NCI-H2029 (cell line): ENCODE measurements around the gene PCGF6.
"Not testable (repeated sequence)": the region's sequence is repeated elsewhere in the genome, so short reads cannot be mapped to it uniquely, and the experiment has no call there.

Experiments
- DNase-seq: peaks from one replicate; lab custom pipeline; 2025; lab: John Stamatoyannopoulos, UW

The PCGF6 gene

GRCh38 chr10:103316087-103316486 is 34.9 kb downstream of the PCGF6 start:
- DNase-seq: no peak

- no peak for DNase-seq
Observed at GRCh38 chr10:103310197-103310596, 40.7 kb downstream of the PCGF6 start.

GRCh38 chr10:103307594-103307993 is 43.3 kb downstream of the PCGF6 start:
- no peak for DNase-seq

- no peak for DNase-seq
Observed at GRCh38 chr10:103295374-103296015, 55.4 kb downstream of the PCGF6 start.

- DNase-seq: no peak
Observed at GRCh38 chr10:103291588-103291987, 59.4 kb downstream of the PCGF6 start.

- DNase-seq: no peak
Observed at GRCh38 chr10:103287992-103288391, 62.9 kb downstream of the PCGF6 start.

- DNase-seq: no peak
Observed at GRCh38 chr10:103284170-103284569, 66.8 kb downstream of the PCGF6 start.

GRCh38 chr10:103282961-103283360 is 68.0 kb downstream of the PCGF6 start:
- no peak for DNase-seq

- peak; percentile 56 for DNase-seq
Observed at GRCh38 chr10:103281753-103282152, 69.2 kb downstream of the PCGF6 start.

- no peak for DNase-seq
Observed at GRCh38 chr10:103280506-103280905, 70.4 kb downstream of the PCGF6 start.

- no peak for DNase-seq
Observed at GRCh38 chr10:103280031-103280430, 70.9 kb downstream of the PCGF6 start.

- DNase-seq: no peak
Observed at GRCh38 chr10:103278862-103279298, 72.1 kb downstream of the PCGF6 start.

- no peak for DNase-seq
Observed at GRCh38 chr10:103278537-103278823, 72.5 kb downstream of the PCGF6 start.

GRCh38 chr10:103277713-103278536 is 73.0 kb downstream of the PCGF6 start:
- no peak for DNase-seq

GRCh38 chr10:103276896-103277712 is 73.8 kb downstream of the PCGF6 start, which contains the start of gene INA:
Gene INA (plus strand): TSS chr10:103277138. CDS start chr10:103277212, 74 bp downstream.
- DNase-seq: peak; percentile 41

- DNase-seq: no peak
Observed at GRCh38 chr10:103276251-103276895, 74.6 kb downstream of the PCGF6 start.

- no peak for DNase-seq
Observed at GRCh38 chr10:103273041-103273441, 77.9 kb downstream of the PCGF6 start.

GRCh38 chr10:103265717-103266329 is 85.1 kb downstream of the PCGF6 start:
- no peak for DNase-seq

GRCh38 chr10:103262229-103262628 is 88.7 kb downstream of the PCGF6 start:
- DNase-seq: no peak

- DNase-seq: no peak
Observed at GRCh38 chr10:103259989-103260388, 91.0 kb downstream of the PCGF6 start.

GRCh38 chr10:103258928-103259327 is 92.0 kb downstream of the PCGF6 start:
- DNase-seq: not testable (repeated sequence)

GRCh38 chr10:103257812-103258211 is 93.1 kb downstream of the PCGF6 start:
- DNase-seq: no peak
